Hypothalamus (tissue), 51 donors: ENCODE data around the gene EPHB1.
"Not testable (repeated sequence)": the region's sequence is repeated elsewhere in the genome, so short reads cannot be mapped to it uniquely, and the experiment has no call there.

Source experiments
- DNase-seq, 51 donors: peaks; one replicate each; lab custom pipeline; 2025; lab: John Stamatoyannopoulos, UW

The EPHB1 gene

GRCh38 chr3:134934933-134935332, 139.9 kb downstream of the EPHB1 start:
- DNase-seq = no peak

- peak in 11 of 51 donors; percentile 3 to 28 (median 12) for DNase-seq
Measured at GRCh38 chr3:134937256-134938028, 142.4 kb downstream of the EPHB1 start.

- no peak for DNase-seq
Measured at GRCh38 chr3:134938029-134938525, 143.0 kb downstream of the EPHB1 start.

GRCh38 chr3:134939978-134940377, 144.9 kb downstream of the EPHB1 start:
- no peak for DNase-seq

- DNase-seq = no peak
Measured at GRCh38 chr3:134941820-134942219, 146.8 kb downstream of the EPHB1 start.

- DNase-seq = no peak
Measured at GRCh38 chr3:134944429-134944828, 149.4 kb downstream of the EPHB1 start.

GRCh38 chr3:134949150-134949549, 154.1 kb downstream of the EPHB1 start:
- DNase-seq = no peak

GRCh38 chr3:134952371-134952770, 157.3 kb downstream of the EPHB1 start:
- no peak for DNase-seq

- DNase-seq = no peak
Measured at GRCh38 chr3:134955874-134956273, 160.8 kb downstream of the EPHB1 start.

- no peak for DNase-seq
Measured at GRCh38 chr3:134956395-134956794, 161.3 kb downstream of the EPHB1 start.

GRCh38 chr3:134956844-134957243, 161.8 kb downstream of the EPHB1 start:
- DNase-seq = no peak

- no peak for DNase-seq
Measured at GRCh38 chr3:134959516-134959915, 164.5 kb downstream of the EPHB1 start.

- DNase-seq = no peak
Measured at GRCh38 chr3:134964226-134964625, 169.2 kb downstream of the EPHB1 start.

- DNase-seq = peak in 8 of 51 donors; percentile 3 to 10 (median 7)
Measured at GRCh38 chr3:134965865-134966481, 170.9 kb downstream of the EPHB1 start.

GRCh38 chr3:134970895-134971294, 175.8 kb downstream of the EPHB1 start:
- DNase-seq = no peak

GRCh38 chr3:134971306-134971705, 176.2 kb downstream of the EPHB1 start:
- no peak for DNase-seq

GRCh38 chr3:134971907-134972306, 176.8 kb downstream of the EPHB1 start:
- not testable (repeated sequence) for DNase-seq

GRCh38 chr3:134972836-134973455, 177.9 kb downstream of the EPHB1 start:
- no peak for DNase-seq

- DNase-seq = no peak
Measured at GRCh38 chr3:134974624-134975023, 179.6 kb downstream of the EPHB1 start.

GRCh38 chr3:134976948-134977347, 181.9 kb downstream of the EPHB1 start:
- no peak for DNase-seq

GRCh38 chr3:134978658-134979057, 183.6 kb downstream of the EPHB1 start:
- no peak for DNase-seq
